NCI-H1436 (cell line): Measurements from ENCODE around the gene DDX24.
"Not testable (repeated sequence)": the region's sequence is repeated elsewhere in the genome, so short reads cannot be mapped to it uniquely, and the experiment has no call there.

ENCODE experiments used
- DNase-seq: peaks from one replicate; lab custom pipeline; 2025; lab: John Stamatoyannopoulos, UW

The DDX24 gene

GRCh38 chr14:94077823-94078222, 3.2 kb downstream of the DDX24 start:
- no peak for DNase-seq

- no peak for DNase-seq
Observed at GRCh38 chr14:94077111-94077821, 3.7 kb downstream of the DDX24 start.

GRCh38 chr14:94075008-94075407, 6.0 kb downstream of the DDX24 start:
- DNase-seq = no peak

DNA sequence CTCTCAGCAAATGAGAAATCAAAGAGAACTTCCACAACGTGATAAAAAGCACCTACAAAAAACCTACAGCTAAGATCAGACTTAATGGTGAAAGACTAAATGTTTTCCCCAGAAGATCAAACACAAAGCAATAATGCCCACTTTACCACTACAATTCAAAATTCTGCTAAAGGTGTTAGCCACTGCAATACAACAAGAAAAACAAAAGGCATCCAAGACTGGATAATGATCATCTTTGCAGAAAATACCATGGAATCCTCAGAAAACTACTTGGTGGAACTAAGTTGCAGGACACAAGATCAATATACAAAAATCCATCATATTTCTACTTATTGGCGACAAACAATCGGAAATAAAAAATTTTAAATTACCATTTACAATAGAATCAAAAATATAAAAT, 6.5 kb downstream of the DDX24 start:
- no peak for DNase-seq

DNA sequence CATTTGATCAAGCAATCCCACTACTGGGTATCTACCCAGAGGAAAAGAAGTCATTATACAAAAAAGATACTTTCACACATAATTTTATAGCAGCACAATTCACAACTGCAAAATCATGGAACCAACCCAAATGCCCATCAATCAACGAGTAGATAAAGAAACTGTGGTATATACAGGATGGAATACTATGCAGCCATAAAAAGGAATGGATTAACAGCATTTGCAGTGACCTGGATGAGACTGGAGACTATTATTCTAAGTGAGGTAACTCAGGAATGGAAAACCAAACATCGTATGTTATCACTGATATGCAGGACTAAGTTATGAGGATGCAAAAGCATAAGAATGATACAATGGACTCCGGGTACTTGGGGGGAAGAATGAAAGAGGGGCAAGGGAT, 8.9 kb downstream of the DDX24 start:
- not testable (repeated sequence) for DNase-seq

DNA sequence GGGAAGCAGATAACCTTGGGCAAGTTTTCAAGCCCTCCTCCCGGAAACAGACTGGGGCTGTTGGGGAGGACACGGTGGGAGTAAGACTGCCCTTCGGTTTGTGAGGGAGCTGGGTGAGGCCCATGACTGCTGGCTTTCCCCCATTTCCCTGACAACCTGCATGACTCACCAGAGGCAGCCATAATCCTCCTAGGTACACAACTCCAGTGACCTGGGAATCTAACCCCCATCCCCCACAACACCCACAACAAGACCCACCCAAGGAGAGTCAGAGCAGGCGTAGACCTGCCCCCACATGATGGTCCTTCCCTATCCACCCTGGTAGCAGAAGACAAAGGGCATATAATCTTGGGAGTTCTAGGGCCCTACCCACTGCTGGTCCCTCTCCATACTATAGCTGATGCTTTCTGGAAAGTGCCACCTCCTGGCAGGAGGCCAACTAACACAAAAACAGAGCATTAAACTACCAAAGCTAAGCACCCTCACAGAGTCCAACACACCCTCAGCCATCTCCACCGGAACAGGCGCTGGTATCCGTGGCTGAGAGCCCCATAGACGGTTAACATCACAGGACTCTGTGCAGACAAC, 14.8 kb downstream of the DDX24 start:
- no peak for DNase-seq

DNA sequence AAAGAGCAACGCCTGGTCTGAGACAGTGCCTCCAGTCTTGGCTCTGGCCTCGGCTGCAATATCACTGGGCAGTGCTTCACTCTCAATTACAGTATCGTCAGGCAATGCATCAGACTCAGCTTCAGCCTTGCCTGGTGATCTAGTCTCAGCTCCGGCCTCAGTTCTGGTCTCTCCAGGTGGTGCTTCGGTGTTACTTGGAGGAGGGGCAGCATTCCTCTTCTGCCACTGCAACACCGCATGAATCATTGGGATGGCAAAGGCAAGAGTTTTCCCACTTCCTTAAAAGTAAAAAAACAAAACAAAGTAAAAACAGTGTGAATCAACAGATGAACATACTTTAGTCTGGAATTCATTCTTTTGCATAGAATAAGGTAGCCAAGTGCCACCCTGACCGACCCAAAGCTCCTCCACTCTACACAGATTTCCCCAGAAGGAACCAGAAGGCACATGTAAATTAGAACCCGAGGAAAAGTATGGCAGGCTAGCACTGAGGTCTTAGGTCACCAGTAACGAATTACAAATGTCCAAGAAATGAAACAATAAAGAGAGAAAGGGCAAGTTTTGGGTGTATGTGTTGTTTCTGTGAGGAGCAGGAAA, 18.6 kb downstream of the DDX24 start:
- no peak for DNase-seq

DNA sequence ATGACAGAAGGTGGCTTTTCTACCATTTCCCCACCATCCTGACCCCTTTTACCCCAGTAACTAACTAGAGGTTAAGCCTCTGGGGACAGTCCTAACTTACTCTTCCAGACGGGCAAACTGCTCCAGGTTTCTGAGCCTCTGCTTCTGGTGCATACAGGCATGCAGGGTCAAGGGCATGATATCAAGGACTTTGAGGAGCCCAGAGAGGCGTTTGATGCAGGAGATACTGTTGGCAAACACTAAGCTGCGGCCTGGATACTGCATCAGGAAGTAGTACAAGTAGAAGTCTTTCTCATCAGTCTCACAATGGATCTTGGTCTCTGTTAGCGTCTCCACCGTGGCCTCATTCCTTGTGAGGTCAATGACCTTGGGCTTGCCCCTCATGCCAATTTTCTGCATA, 21.0 kb downstream of the DDX24 start:
- DNase-seq = no peak

DNA sequence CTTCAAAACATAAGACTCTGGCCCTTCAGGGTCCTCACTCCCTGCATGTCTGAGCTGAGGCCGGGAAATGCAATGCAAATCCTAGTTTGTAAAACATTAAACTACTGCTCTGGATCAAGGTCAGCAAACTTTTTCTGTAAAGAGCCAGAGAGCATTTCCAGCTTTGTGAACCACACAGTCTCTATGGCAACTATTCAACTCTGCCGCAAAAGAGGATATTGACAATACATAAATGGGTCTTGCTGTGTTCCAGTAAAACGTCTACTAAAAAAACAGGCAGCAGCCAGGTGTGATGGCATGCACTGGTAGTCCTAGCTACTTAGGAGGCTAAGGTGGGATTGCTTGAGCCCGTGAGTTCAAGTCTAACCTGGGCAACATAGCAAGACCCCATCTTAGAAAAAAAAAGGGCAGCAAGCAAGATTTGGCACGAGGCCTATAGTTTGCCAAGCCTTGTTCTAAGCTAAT, 22.3 kb downstream of the DDX24 start:
- DNase-seq = no peak

DNA sequence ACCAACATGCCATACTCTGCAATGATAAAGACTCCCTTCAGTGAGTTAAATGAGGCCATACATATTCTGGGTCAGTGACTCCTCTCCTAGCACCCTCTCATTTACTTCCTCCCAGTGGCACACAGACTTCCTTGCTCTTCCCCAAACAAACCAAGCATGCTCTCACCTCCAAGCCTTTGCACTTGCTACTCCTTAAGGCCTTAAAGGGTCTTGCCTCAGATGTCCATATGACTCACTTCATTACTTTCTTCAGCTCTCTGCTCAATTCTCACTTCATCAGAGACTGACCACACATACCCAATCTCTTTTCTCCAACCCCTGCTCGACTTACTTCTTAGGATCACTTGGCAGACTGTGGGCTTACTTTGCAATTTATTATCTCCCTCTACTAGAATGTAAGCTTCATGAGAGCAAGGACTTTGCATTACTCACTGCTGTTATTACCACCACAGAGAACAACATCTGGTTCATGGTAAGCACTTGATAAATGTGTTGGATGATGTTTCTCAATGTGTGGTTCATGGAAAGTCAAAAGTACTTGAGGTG, 22.8 kb downstream of the DDX24 start:
- DNase-seq = no peak

GRCh38 chr14:94056579-94057308, 24.3 kb downstream of the DDX24 start:
- DNase-seq = no peak

DNA sequence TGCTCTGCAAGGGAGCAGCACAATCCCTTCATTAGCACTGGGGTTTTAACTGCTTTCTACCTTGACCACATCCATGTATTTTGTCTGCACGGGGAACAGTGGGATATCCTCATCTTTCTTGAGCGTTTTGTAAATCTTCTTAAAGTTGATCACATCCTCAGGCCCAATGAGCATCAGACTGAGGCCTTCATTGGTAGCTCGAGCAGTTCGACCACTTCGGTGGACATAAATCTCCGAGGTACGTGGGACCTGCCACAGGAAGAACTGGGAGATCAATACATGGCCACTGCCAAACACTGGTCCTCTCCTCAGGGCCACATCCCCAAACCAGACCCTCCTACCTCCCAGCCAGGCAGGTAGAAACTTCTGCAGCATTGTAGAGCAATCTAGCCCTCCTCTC, 26.1 kb downstream of the DDX24 start:
- DNase-seq = no peak

DNA sequence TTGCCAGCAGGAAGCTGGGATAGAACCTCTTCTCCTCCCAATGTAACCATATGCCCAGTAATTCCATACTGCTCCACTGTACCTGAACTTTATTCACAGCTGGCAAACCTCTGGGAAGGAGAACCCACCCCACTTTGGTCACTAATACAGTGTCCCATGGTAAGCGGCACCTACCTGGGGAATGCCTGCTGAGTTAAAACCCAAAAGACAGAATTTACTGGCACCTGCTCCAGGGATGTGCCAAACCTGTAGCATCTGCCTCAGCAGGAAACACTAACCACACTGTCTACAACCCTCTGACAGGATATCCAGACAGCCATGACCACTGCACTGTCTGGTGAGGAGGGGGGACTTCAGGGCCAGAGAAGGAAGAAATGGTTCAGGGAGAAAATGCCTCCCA, 26.6 kb downstream of the DDX24 start:
- no peak for DNase-seq

DNA sequence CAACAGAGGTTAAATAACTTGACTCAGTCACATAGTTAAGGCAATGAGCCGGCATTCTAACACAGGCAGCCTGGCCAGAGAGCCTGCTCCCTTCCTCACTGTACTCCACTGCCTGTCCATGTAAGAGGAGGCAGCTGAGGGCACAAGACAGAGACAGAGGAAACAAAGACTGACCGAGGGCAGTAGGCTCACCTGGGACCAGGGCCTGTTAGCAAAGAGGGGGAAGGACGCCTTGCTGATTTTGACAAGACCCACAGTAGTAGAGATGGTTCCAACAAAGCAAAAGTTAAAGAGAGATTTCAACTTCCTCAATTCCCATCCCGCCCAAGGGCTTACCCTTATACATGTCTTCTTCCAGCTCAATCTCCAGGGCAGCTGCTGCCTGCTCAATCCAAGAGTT, 28.3 kb downstream of the DDX24 start:
- no peak for DNase-seq

DNA sequence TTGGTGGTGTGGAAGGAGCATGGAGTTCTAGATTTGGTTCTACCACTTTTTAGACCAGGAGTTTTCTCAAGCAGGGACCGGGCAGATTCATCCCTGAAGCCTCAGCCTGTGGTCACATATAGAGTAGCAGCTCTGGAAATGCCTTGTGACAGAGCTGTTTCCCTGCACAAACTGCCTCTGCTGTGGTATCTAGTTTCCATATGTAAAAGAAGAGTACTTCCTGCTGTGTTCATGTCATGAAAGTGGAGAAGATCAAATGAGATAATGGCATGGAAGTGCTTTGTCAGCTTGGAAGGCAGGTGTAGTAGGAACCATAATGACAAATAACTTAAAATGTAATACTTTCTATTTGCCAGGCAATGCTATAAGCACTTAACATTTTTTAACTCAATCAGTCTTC, 28.8 kb downstream of the DDX24 start:
- no peak for DNase-seq

- no peak for DNase-seq
Observed at GRCh38 chr14:94051779-94052178, 29.2 kb downstream of the DDX24 start.

DNA sequence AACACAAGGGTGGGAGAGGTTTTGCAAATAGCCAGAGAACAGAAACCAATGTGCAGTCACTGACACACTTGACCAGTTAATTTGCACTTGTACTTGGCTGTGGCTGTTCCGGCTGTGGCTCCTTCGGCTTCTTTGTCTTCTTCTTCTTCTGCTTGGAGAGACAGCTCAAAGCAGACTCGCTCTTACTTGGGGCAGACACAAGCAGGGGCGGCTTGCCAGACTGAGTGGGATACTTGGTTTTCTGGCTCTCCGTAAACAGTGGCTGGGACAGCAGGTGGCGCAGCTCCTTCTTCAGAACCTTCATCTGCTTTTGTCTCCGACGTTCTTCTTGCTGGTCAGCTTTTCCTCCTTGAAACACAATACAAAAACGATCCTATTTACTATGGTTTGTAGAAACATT, 29.9 kb downstream of the DDX24 start:
- DNase-seq = no peak

- DNase-seq = no peak
Observed at GRCh38 chr14:94050231-94050880, 30.6 kb downstream of the DDX24 start.

DNA sequence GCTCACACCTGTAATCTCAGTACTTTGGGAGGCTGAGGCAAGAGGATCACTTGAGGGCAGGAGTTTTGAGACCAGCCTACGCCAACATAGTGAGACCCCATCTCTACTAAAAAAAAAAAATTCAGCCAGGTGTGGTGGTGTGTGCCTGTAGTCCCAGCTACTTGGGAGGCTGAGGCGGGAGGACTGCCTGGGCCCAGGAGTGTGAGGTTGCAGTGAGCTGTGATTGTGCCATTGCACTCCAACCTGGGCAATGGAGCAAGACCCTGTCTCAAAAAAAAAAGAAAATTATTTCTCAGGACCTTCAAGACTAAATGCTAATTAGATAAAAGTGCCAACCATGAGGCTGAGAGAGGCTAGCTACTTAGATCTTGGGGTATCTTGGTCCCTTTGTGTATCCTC, 31.4 kb downstream of the DDX24 start:
- DNase-seq = no peak

- no peak for DNase-seq
Observed at GRCh38 chr14:94048691-94049624, 32.0 kb downstream of the DDX24 start.

GRCh38 chr14:94047581-94047980, 33.4 kb downstream of the DDX24 start:
- no peak for DNase-seq
